Measurements from ENCODE around the gene ALCAM.

Gene ALCAM

GRCh38 chr3:105504440-105504951, 137.8 kb downstream of the ALCAM start:
- no peaks in the 10 kb centered on the region for H3K9me3 ChIP-seq
- H3K36me3 ChIP-seq = no peaks in the 10 kb centered on the region
- H3K4me3 ChIP-seq (ENCODE audit: low read depth in 1 of 2, low read length in 1 of 2) = no peak overlapping the region
- H3K4me1 ChIP-seq (ENCODE audit: control insufficient read depth in 1 of 2, insufficient read depth in 1 of 2, low read depth in 1 of 2, low read length in 1 of 2) = peaks cover 47 to 49% of the 10 kb centered on the region in 2 experiments
- H3K27ac ChIP-seq = peak overlapping the region; percentile 76
- no peaks in the 10 kb centered on the region for H3K27me3 ChIP-seq
- TF ChIP-seq CTCF (IDR thresholded peaks at IDR 0.05) = no peak

GRCh38 chr3:105505170-105505569, 138.5 kb downstream of the ALCAM start:
- H3K4me1 ChIP-seq (ENCODE audit: control insufficient read depth in 1 of 2, insufficient read depth in 1 of 2, low read depth in 1 of 2, low read length in 1 of 2) = peaks cover 40 to 42% of the 10 kb centered on the region in 2 experiments
- no peaks in the 10 kb centered on the region for H3K27me3 ChIP-seq
- H3K4me3 ChIP-seq (ENCODE audit: low read depth in 1 of 2, low read length in 1 of 2) = no peak overlapping the region
- H3K27ac ChIP-seq = peak overlapping the region; percentile 76
- H3K36me3 ChIP-seq = no peaks in the 10 kb centered on the region
- no peak for TF ChIP-seq CTCF (IDR thresholded peaks at IDR 0.05)
- H3K9me3 ChIP-seq = no peaks in the 10 kb centered on the region

- H3K9me3 ChIP-seq = no peaks in the 10 kb centered on the region
- no peaks in the 10 kb centered on the region for H3K36me3 ChIP-seq
- H3K4me3 ChIP-seq (ENCODE audit: low read depth in 1 of 2, low read length in 1 of 2) = no peak overlapping the region
- TF ChIP-seq CTCF (IDR thresholded peaks at IDR 0.05) = no peak
- no peak overlapping the region for H3K27ac ChIP-seq
- H3K4me1 ChIP-seq (ENCODE audit: control insufficient read depth in 1 of 2, insufficient read depth in 1 of 2, low read depth in 1 of 2, low read length in 1 of 2) = peaks cover 2 to 8% of the 10 kb centered on the region in 2 experiments
- no peaks in the 10 kb centered on the region for H3K27me3 ChIP-seq
Measured at GRCh38 chr3:105511031-105511430, 144.3 kb downstream of the ALCAM start.

- Histone ChIP-seq H3K9me3 (no peaks in the 10 kb centered on the region), H3K36me3 (no peaks in the 10 kb centered on the region), H3K27me3 (no peaks in the 10 kb centered on the region), H3K4me1 (ENCODE audit: control insufficient read depth in 1 of 2, insufficient read depth in 1 of 2, low read depth in 1 of 2, low read length in 1 of 2) (peaks cover 2 to 8% of the 10 kb centered on the region in 2 experiments), H3K4me3 (ENCODE audit: low read depth in 1 of 2, low read length in 1 of 2) (no peak overlapping the region), H3K27ac (no peak overlapping the region)
- TF ChIP-seq CTCF (IDR thresholded peaks at IDR 0.05) = no peak
Measured at GRCh38 chr3:105512061-105512460, 145.4 kb downstream of the ALCAM start.

GRCh38 chr3:105513042-105513441, 146.3 kb downstream of the ALCAM start:
- H3K4me1 ChIP-seq (ENCODE audit: control insufficient read depth in 1 of 2, insufficient read depth in 1 of 2, low read depth in 1 of 2, low read length in 1 of 2) = peaks cover 0 to 4% of the 10 kb centered on the region in 2 experiments
- H3K4me3 ChIP-seq (ENCODE audit: low read depth in 1 of 2, low read length in 1 of 2) = no peak overlapping the region
- TF ChIP-seq CTCF (IDR thresholded peaks at IDR 0.05) = no peak
- no peaks in the 10 kb centered on the region for H3K9me3 ChIP-seq
- H3K36me3 ChIP-seq = no peaks in the 10 kb centered on the region
- no peak overlapping the region for H3K27ac ChIP-seq
- H3K27me3 ChIP-seq = no peaks in the 10 kb centered on the region

GRCh38 chr3:105513886-105514285, 147.2 kb downstream of the ALCAM start:
- Histone ChIP-seq H3K27me3 (no peaks in the 10 kb centered on the region), H3K27ac (no peak overlapping the region), H3K4me1 (ENCODE audit: control insufficient read depth in 1 of 2, insufficient read depth in 1 of 2, low read depth in 1 of 2, low read length in 1 of 2) (peaks cover 0 to 3% of the 10 kb centered on the region in 2 experiments), H3K9me3 (no peaks in the 10 kb centered on the region), H3K36me3 (no peaks in the 10 kb centered on the region), H3K4me3 (ENCODE audit: low read depth in 1 of 2, low read length in 1 of 2) (no peak overlapping the region)
- TF ChIP-seq CTCF (IDR thresholded peaks at IDR 0.05) = no peak

Data from neutrophil (primary cell).